IPS-20b (cell line): ENCODE measurements around the gene THNSL1.

Experiments used
- H3K27ac ChIP-seq: one replicate; pipeline ENCODE4 v1.5.1; 2013; ENCODE audit warnings: low read length
- H3K27me3 ChIP-seq: 2 replicates; pipeline ENCODE4 v1.6.1; 2013; ENCODE audit warnings: mild to moderate bottlenecking, low read length, inconsistent platforms; ENCODE audit not compliant: insufficient read depth
- H3K36me3 ChIP-seq: 2 replicates; pipeline ENCODE4 v1.6.1; 2013; ENCODE audit warnings: low read depth, mild to moderate bottlenecking, inconsistent platforms, low read length, moderate library complexity; ENCODE audit not compliant: insufficient read depth
- H3K4me1 ChIP-seq: 2 replicates; pipeline ENCODE4 v1.6.1; 2013; ENCODE audit warnings: mild to moderate bottlenecking, control low read depth, inconsistent platforms, low read length, moderate library complexity; ENCODE audit not compliant: insufficient read depth
- H3K4me3 ChIP-seq: 2 replicates; pipeline ENCODE4 v1.5.1; 2013; ENCODE audit warnings: mild to moderate bottlenecking, low read length, inconsistent platforms
- H3K9ac ChIP-seq: 2 replicates; pipeline ENCODE4 v1.6.1; 2013; ENCODE audit warnings: low read depth, mild to moderate bottlenecking, inconsistent platforms, low read length, moderate library complexity
- H3K9me3 ChIP-seq: 2 replicates; pipeline ENCODE4 v1.6.1; 2013; ENCODE audit warnings: mild to moderate bottlenecking, low read depth, low read length, inconsistent platforms; ENCODE audit not compliant: insufficient read depth

THNSL1 gene

DNA sequence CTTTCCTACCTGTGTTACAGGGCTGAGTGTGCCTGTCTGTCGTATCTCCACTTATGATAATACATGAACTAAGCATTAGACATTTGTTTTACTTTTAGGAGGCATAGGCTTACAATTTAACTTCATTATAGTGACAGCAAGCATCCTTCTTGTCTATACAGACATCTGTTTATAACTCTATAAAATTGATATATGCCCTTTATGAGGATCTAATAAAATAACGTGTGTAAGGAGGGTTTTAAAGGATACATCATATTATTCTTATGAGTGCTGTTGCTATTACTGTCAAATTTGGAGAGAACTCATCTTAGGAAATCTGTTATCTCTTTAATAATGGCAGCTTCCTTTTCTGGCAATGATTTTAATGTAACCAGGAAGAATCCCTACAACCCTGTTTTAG lies 21.9 kb downstream of the THNSL1 start:
- no peaks in the 10 kb centered on the region for H3K27me3 ChIP-seq
- H3K36me3 ChIP-seq: no peaks in the 10 kb centered on the region
- H3K9me3 ChIP-seq: no peaks in the 10 kb centered on the region
- H3K27ac ChIP-seq: no peak overlapping the region
- H3K4me1 ChIP-seq: no peaks in the 10 kb centered on the region
- no peak overlapping the region for H3K4me3 ChIP-seq
- no peak overlapping the region for H3K9ac ChIP-seq

GRCh38 chr10:25039531-25039930 lies 23.1 kb downstream of the THNSL1 start:
- no peaks in the 10 kb centered on the region for H3K36me3 ChIP-seq
- H3K27me3 ChIP-seq: no peaks in the 10 kb centered on the region
- no peak overlapping the region for H3K9ac ChIP-seq
- no peak overlapping the region for H3K4me3 ChIP-seq
- H3K9me3 ChIP-seq: no peaks in the 10 kb centered on the region
- H3K27ac ChIP-seq: no peak overlapping the region
- H3K4me1 ChIP-seq: no peaks in the 10 kb centered on the region

GRCh38 chr10:25046641-25047040 lies 30.2 kb downstream of the THNSL1 start:
- Histone ChIP-seq H3K9ac (no peak overlapping the region), H3K9me3 (no peaks in the 10 kb centered on the region)

GRCh38 chr10:25047088-25047487 lies 30.7 kb downstream of the THNSL1 start:
- Histone ChIP-seq H3K4me1 (no peaks in the 10 kb centered on the region), H3K36me3 (no peaks in the 10 kb centered on the region), H3K9me3 (no peaks in the 10 kb centered on the region), H3K4me3 (no peak overlapping the region), H3K27ac (no peak overlapping the region), H3K27me3 (no peaks in the 10 kb centered on the region), H3K9ac (no peak overlapping the region)

More at GRCh38 chr10:25046641-25047040, 30.2 kb downstream of the THNSL1 start:
- Histone ChIP-seq H3K27me3 (no peaks in the 10 kb centered on the region), H3K4me1 (no peaks in the 10 kb centered on the region), H3K4me3 (no peak overlapping the region), H3K36me3 (no peaks in the 10 kb centered on the region), H3K27ac (no peak overlapping the region)

- Histone ChIP-seq H3K9ac (no peak overlapping the region), H3K27me3 (no peaks in the 10 kb centered on the region), H3K36me3 (no peaks in the 10 kb centered on the region), H3K9me3 (no peaks in the 10 kb centered on the region), H3K4me3 (no peak overlapping the region), H3K27ac (no peak overlapping the region), H3K4me1 (no peaks in the 10 kb centered on the region)
Measured at GRCh38 chr10:25047591-25048301, 31.3 kb downstream of the THNSL1 start.

DNA sequence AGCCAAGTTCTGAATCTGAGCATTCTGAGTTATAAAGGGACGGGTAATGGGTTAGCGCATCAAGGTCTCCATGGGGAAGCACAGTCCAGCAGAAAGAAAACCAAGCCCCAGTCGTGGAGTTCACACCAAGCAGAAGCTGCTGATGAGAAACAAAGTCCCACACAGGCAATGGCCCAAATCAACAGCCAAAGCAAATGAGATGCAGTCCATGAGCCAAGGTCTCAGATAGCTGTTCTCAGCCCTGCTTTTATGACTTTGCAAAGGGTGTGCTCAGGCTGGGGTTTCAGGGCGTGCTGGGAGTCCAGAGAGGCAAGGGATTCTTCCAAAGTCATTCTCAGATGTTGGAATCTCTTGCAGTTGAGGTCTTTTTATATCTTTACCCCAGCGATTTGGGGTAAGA lies 32.0 kb downstream of the THNSL1 start:
- H3K36me3 ChIP-seq: no peaks in the 10 kb centered on the region
- H3K27me3 ChIP-seq: no peaks in the 10 kb centered on the region
- H3K4me1 ChIP-seq: no peaks in the 10 kb centered on the region
- no peak overlapping the region for H3K9ac ChIP-seq
- H3K27ac ChIP-seq: no peak overlapping the region
- H3K9me3 ChIP-seq: no peaks in the 10 kb centered on the region
- H3K4me3 ChIP-seq: no peak overlapping the region

DNA sequence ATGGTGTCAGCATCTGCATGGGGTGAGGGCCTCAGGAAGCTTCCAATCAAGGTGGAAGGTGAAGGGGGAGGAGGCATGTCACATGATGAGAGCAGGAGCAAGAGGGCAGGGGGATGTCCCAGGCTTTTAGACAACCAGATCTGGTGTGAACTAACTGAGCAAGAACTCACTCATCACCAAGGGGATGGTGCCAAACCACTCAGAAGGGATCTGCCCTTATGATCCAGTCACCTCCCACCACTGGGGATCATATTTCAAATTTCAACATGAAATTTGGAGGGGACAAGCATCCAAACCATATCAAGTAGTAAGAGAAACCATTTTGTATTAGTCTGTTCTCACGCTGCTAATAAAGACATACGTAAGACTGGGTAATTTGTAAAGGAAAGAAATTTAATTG lies 33.6 kb downstream of the THNSL1 start:
- no peaks in the 10 kb centered on the region for H3K9me3 ChIP-seq
- H3K4me3 ChIP-seq: no peak overlapping the region
- no peak overlapping the region for H3K9ac ChIP-seq
- H3K4me1 ChIP-seq: no peaks in the 10 kb centered on the region
- H3K36me3 ChIP-seq: no peaks in the 10 kb centered on the region
- H3K27me3 ChIP-seq: no peaks in the 10 kb centered on the region
- H3K27ac ChIP-seq: no peak overlapping the region

DNA sequence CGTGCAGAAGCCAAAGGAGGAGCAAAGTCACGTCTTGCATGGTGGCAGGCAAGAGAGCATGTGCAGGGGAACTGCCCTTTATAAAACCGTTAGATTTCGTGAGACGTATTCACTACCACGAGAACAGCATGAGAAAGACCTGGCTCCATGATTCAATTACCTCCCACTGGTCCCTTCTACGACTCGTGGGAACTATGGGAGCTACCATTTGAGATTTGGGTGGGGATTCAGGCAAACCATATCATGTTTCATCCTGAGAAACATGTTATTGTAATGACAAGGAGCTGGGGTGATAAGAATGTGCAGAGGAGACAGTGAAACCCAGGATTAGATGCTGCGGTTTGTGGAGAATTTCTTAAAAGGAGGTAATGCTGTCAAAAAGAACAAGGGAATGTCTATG lies 34.0 kb downstream of the THNSL1 start:
- Histone ChIP-seq H3K27ac (no peak overlapping the region), H3K4me3 (no peak overlapping the region), H3K27me3 (no peaks in the 10 kb centered on the region), H3K36me3 (no peaks in the 10 kb centered on the region), H3K9ac (no peak overlapping the region), H3K4me1 (no peaks in the 10 kb centered on the region), H3K9me3 (no peaks in the 10 kb centered on the region)

- Histone ChIP-seq H3K27ac (no peak overlapping the region), H3K9ac (no peak overlapping the region), H3K4me1 (no peaks in the 10 kb centered on the region), H3K36me3 (no peaks in the 10 kb centered on the region), H3K9me3 (no peaks in the 10 kb centered on the region), H3K4me3 (no peak overlapping the region), H3K27me3 (no peaks in the 10 kb centered on the region)
Measured at GRCh38 chr10:25052012-25052411, 35.6 kb downstream of the THNSL1 start.

DNA sequence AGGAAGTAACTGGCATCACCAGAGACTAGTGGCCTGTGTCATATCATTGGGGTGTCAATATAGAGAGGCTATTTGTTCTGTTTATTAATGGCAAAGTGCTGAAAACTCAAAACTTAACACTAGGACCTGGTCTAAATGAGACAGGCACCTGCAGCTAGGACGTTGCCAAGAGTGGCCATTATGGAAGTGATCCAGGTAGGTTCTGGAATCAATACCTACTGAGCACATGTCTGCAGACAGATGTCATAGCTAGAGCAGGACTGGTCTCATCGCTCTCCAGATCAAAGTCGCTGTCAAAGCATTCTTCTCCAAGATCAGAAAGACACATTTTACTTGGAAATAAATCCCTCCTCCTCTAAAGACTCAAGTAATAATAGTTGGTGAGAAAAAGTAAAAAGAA lies 40.3 kb downstream of the THNSL1 start:
- no peaks in the 10 kb centered on the region for H3K9me3 ChIP-seq
- no peaks in the 10 kb centered on the region for H3K4me1 ChIP-seq
- H3K36me3 ChIP-seq: no peaks in the 10 kb centered on the region
- no peak overlapping the region for H3K4me3 ChIP-seq
- H3K27me3 ChIP-seq: 0 out of 2 replicates have a peak, but pooled peaks cover 1% of the 10 kb centered on the region
- no peak overlapping the region for H3K9ac ChIP-seq
- H3K27ac ChIP-seq: no peak overlapping the region

DNA sequence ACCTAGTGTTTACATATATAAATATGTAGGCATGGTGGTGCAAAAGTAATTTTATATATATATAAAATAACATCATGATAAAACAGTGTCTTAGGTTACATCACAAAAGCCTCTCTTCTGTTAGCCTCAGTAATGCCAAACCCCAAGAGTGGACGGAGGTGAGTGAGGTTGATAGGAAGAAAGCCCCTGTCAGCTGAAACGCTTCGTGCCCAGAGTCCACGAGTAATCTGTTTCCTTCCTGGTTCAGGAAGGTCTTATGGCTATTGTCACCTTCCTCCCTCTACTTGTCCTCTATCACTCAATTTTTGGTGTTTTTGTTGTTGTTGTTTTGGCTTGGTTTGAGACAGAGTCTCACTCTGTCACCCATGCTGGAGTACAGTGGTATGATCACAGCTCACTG lies 41.5 kb downstream of the THNSL1 start:
- Histone ChIP-seq H3K36me3 (no peaks in the 10 kb centered on the region), H3K27ac (no peak overlapping the region), H3K4me3 (no peak overlapping the region), H3K9me3 (no peaks in the 10 kb centered on the region), H3K9ac (no peak overlapping the region), H3K4me1 (no peaks in the 10 kb centered on the region), H3K27me3 (0 out of 2 replicates have a peak, but pooled peaks cover 4% of the 10 kb centered on the region)

DNA sequence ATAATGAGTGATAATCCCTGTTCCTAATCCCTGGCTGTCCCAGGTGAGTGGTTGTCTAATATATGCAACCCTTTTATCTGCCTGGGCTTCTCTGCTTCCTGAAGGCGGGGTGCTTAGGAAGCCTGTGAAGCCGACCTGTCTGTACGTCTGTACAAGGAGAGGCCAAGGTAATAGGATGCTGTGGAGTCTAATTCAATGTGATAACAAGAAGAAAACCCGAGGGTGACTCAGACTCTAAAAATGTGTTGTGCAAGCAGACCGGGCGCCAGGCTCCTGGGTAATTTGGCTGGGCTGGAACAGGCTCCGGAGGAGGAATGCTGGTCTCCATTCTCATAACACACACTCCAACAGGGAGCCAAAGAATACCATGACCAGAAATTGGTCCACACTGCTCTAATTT lies 43.6 kb downstream of the THNSL1 start:
- Histone ChIP-seq H3K36me3 (no peaks in the 10 kb centered on the region), H3K27me3 (0 out of 2 replicates have a peak, but pooled peaks cover 4% of the 10 kb centered on the region), H3K27ac (no peak overlapping the region)

More for the DNA sequence above, 43.6 kb downstream of the THNSL1 start:
- Histone ChIP-seq H3K4me1 (no peaks in the 10 kb centered on the region), H3K9me3 (no peaks in the 10 kb centered on the region), H3K9ac (no peak overlapping the region), H3K4me3 (no peak overlapping the region)
